GM12872 (cell line): Measurements from ENCODE around the gene TSHZ2.

Experiments
- TF ChIP-seq, protein P1 (sequence below): IDR thresholded peaks from 3 replicates; pipeline ENCODE4 v1.5.1; 2011; ENCODE audit warnings: low read depth, mild to moderate bottlenecking, low read length, moderate library complexity; ENCODE audit not compliant: insufficient read depth

The TSHZ2 gene

GRCh38 chr20:53321596-53321995, 349.4 kb downstream of the TSHZ2 start:
- TF ChIP-seq, protein P1, sequence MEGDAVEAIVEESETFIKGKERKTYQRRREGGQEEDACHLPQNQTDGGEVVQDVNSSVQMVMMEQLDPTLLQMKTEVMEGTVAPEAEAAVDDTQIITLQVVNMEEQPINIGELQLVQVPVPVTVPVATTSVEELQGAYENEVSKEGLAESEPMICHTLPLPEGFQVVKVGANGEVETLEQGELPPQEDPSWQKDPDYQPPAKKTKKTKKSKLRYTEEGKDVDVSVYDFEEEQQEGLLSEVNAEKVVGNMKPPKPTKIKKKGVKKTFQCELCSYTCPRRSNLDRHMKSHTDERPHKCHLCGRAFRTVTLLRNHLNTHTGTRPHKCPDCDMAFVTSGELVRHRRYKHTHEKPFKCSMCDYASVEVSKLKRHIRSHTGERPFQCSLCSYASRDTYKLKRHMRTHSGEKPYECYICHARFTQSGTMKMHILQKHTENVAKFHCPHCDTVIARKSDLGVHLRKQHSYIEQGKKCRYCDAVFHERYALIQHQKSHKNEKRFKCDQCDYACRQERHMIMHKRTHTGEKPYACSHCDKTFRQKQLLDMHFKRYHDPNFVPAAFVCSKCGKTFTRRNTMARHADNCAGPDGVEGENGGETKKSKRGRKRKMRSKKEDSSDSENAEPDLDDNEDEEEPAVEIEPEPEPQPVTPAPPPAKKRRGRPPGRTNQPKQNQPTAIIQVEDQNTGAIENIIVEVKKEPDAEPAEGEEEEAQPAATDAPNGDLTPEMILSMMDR: no peak

GRCh38 chr20:53322651-53323050, 350.5 kb downstream of the TSHZ2 start:
- TF ChIP-seq, protein P1: no peak

DNA sequence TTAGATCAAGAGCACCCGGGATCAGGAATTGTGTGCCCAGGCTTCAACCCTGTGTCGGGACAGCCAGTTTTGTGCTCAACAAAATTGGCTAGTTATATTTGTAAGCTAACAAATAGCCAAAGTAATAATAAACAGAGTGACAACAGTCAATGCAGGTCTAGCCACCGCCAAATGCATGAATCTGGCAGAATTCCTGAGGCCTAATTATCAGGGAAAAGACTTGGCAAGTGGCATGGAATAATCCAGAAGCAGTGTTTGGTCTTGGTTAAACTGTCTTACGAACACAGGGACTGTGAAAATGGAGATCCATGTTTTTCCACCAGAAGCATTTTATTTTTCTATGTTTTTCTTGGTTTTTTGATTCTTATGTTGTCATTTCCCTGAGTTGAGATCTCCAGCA, 352.7 kb downstream of the TSHZ2 start:
- TF ChIP-seq, protein P1: no peak

DNA sequence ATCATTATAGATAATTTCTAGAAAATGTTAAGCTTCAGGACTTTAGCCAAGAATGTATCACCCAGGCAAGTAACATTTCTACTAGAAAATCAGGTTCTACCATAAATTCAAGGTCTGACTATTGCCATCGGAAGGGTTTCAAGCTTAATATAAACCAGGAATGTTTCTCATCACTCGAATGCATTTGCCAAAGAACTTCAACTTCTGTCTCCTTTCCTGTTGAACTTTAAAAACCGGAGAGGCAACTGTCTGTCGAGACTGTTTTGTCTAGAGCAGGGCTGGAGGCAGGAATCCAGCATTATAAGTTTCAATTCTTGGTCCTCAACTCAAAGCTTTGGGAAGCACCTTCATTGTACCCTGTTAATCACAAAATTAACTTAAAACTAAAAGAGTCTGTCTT, 356.8 kb downstream of the TSHZ2 start:
- TF ChIP-seq, protein P1: no peak

DNA sequence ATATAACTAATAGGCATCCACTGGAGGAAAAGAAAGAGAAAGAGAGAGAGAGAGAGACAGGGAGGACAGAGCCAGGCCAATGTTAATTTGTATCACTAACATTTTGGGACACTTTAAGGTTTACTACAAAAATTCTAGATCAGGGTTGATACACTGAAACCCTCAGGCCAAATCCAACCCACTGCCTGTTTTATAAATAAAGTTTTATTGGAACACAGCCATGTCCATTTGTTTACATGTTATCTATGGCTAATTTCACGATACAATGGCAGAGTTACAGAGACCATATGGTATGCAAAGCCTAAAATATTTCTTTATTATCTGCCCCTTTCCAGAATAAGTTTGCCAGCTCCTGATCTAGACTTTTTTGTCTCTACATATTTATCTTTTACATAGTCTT, 357.6 kb downstream of the TSHZ2 start:
- TF ChIP-seq, protein P1: no peak

DNA sequence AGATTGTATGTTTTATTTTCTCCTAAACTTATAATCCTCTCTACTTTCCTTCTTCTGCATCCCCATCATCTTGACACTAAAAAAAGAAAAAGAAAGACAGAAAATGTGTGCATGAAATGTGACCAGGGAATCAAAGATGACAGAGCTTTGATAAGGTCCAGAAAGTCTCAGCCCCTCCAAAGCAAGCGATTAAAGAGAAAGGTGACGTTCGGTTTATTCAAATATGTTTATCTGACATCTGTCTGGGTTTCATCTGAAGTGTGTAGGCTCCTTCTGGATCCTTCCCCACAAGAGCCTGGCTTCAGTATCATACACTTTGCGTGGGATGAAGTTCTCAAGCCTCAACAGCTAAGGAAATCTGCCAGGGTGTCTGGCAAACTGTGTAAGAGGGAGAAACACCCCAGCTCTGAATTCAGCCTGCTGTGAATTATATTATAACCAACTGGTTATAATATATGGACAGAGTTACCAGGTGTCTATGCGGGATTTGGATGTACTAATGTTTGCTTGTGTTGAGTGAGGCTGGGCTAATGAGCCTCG, 358.5 kb downstream of the TSHZ2 start:
- TF ChIP-seq, protein P1: no peak

DNA sequence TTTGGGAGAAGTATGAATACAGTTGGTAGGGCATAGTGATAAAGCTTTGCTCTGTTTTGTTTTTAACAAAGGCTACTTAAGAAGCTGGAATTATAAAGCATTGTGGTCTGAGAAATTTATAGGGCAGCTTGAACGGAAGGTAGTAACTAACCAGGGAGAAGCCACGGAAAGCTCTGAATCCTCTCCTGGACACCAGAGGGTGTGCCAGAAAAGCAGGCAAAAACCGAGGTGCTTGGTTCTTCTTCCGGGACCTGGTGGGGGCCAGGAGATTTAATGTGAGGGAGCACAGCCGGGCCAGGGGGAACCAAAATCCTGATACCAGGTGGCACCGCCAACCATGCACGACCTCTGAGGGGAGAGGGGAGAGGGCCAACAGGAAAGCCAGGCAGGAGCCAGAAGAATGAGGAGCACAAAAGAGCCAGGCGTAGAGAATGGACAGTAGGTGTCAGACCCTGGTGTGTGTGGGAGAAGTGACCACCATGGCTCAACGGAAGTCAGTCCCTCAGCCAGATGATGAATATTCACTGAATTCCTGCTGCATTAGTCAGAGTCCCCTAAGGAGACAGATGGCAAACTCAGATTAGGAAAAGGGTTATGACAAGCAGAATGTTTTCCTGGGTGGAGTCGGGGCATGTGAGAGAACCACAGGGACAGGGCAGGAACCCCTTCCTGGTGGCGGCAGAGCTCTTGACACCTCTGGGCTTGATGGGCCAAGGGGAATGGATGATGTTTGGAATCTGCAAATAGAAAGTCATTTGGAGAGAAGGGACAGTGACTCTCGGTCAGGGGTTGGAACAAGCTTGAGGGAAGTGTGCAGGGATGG, 359.2 kb downstream of the TSHZ2 start:
- TF ChIP-seq, protein P1: no peak
